ENCODE results near the gene NUCB1. TPM values are rescaled to one million over a fixed set of nuclear protein-coding genes. Genes with fewer than 3 reads are reported as not detected.
A peak's percentile ranks its signal among the peaks of the same experiment; 100 is the strongest.

The NUCB1 gene
- total and polyA plus RNA-seq, 9 of the 15 experiments (the other 6 are each of a cell fraction or from before 2014, with no cell fraction given) = 3.1 to 153 (median 71.7) TPM

DNA sequence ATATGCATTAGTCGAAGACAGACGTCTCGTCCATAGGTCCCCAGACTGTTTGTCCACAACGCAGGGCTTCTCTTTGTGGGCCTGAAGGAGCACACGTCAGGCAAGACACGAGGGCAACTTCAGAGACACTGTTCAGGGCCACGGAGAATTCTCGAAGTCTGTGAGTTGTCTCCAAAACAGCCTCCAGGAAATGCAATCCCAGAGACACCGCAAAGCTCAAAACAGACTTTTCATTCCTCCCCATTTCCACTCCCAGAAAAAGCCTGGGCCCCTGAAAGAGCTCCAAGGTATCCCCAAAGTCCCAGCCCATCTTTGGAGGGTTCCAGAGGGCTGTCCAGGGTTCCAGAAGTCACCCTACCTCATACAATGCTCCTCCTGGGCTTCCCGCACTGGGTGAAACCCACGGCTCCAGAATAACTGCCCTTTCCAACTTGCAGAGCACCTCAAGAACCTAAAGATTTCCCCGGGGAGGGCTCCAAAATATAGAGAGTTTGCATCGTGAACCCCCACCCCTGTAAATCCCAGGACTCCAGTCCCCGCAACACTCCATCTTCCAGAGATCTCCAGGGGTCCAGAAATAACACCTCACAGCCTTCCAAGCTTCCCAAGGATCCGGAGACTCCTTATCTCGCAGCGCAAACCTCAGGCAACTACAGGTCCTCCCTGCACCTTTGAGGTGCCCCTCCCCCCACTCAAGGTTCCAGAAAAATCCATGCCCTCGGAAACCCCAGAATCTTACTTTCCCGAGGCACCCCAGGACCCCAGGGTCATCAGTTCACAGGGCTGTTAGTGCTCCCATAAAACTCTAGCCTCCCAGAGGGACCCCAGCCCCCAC, 64.3 kb downstream of the NUCB1 start (continued):
- TF ChIP-seq, protein P1, sequence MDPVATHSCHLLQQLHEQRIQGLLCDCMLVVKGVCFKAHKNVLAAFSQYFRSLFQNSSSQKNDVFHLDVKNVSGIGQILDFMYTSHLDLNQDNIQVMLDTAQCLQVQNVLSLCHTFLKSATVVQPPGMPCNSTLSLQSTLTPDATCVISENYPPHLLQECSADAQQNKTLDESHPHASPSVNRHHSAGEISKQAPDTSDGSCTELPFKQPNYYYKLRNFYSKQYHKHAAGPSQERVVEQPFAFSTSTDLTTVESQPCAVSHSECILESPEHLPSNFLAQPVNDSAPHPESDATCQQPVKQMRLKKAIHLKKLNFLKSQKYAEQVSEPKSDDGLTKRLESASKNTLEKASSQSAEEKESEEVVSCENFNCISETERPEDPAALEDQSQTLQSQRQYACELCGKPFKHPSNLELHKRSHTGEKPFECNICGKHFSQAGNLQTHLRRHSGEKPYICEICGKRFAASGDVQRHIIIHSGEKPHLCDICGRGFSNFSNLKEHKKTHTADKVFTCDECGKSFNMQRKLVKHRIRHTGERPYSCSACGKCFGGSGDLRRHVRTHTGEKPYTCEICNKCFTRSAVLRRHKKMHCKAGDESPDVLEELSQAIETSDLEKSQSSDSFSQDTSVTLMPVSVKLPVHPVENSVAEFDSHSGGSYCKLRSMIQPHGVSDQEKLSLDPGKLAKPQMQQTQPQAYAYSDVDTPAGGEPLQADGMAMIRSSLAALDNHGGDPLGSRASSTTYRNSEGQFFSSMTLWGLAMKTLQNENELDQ (CRISPR knock-in tag; IDR thresholded peaks at IDR 0.05; ENCODE audit: borderline replicate concordance) = 0 out of 2 replicates have a peak, but pooled peaks have one; percentile 18
- TF ChIP-seq EGR1 (conservative IDR thresholded peaks at IDR 0.05) (0 out of 2 replicates have a peak, but pooled peaks have one; percentile 13), DLX4 (CRISPR knock-in tag; IDR thresholded peaks at IDR 0.05) (no peak), TCFL5 (CRISPR knock-in tag; conservative IDR thresholded peaks at IDR 0.05) (no peak; the same call in 1 of the 2 replicates), ELF1 (tag; IDR thresholded peaks at IDR 0.05) (no peak), SMARCC2 (IDR thresholded peaks at IDR 0.05; ENCODE audit: low read depth) (no peak), FUS (optimal IDR thresholded peaks at IDR 0.05; ENCODE audit: low read depth, low read length) (no peak), CEBPZ (IDR thresholded peaks at IDR 0.05; ENCODE audit: borderline replicate concordance, low read depth, low read length) (no peak), LCOR (CRISPR knock-in tag; IDR thresholded peaks at IDR 0.05) (0 out of 2 replicates have a peak, but pooled peaks have one; percentile 26), MYC (IDR thresholded peaks at IDR 0.05; ENCODE audit: low read depth, low read length) (no peak; the same call in 1 of the 2 replicates), MYC (CRISPR knock-in tag; IDR thresholded peaks at IDR 0.05; ENCODE audit: borderline replicate concordance, low read depth) (peak; percentile 30; the same call in 1 of the 2 replicates), FOSL1 (tag; conservative IDR thresholded peaks at IDR 0.05) (no peak; the same call in 1 of the 2 replicates)
- TF ChIP-seq, protein P2, sequence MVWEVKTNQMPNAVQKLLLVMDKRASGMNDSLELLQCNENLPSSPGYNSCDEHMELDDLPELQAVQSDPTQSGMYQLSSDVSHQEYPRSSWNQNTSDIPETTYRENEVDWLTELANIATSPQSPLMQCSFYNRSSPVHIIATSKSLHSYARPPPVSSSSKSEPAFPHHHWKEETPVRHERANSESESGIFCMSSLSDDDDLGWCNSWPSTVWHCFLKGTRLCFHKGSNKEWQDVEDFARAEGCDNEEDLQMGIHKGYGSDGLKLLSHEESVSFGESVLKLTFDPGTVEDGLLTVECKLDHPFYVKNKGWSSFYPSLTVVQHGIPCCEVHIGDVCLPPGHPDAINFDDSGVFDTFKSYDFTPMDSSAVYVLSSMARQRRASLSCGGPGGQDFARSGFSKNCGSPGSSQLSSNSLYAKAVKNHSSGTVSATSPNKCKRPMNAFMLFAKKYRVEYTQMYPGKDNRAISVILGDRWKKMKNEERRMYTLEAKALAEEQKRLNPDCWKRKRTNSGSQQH (CRISPR knock-in tag; IDR thresholded peaks at IDR 0.05) = no peak
- TF ChIP-seq, protein P3, sequence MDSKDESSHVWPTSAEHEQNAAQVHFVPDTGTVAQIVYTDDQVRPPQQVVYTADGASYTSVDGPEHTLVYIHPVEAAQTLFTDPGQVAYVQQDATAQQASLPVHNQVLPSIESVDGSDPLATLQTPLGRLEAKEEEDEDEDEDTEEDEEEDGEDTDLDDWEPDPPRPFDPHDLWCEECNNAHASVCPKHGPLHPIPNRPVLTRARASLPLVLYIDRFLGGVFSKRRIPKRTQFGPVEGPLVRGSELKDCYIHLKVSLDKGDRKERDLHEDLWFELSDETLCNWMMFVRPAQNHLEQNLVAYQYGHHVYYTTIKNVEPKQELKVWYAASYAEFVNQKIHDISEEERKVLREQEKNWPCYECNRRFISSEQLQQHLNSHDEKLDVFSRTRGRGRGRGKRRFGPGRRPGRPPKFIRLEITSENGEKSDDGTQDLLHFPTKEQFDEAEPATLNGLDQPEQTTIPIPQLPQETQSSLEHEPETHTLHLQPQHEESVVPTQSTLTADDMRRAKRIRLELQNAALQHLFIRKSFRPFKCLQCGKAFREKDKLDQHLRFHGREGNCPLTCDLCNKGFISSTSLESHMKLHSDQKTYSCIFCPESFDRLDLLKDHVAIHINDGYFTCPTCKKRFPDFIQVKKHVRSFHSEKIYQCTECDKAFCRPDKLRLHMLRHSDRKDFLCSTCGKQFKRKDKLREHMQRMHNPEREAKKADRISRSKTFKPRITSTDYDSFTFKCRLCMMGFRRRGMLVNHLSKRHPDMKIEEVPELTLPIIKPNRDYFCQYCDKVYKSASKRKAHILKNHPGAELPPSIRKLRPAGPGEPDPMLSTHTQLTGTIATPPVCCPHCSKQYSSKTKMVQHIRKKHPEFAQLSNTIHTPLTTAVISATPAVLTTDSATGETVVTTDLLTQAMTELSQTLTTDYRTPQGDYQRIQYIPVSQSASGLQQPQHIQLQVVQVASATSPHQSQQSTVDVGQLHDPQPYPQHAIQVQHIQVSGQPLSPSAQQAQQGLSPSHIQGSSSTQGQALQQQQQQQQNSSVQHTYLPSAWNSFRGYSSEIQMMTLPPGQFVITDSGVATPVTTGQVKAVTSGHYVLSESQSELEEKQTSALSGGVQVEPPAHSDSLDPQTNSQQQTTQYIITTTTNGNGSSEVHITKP (IDR thresholded peaks at IDR 0.05; ENCODE audit: partially characterized antibody) = peak; percentile 26
